ENCODE data around the gene IGSF22.

GRCh38 chr11:18657673-18658072, 68.3 kb downstream of the IGSF22 start:
- TF ChIP-seq POLR2A (IDR thresholded peaks at IDR 0.05; ENCODE audit: low read depth, low read length), result no peak
- no peak for TF ChIP-seq TAF1 (IDR thresholded peaks at IDR 0.05; ENCODE audit: low read depth, low read length)
- TF ChIP-seq POLR2AphosphoS5 (IDR thresholded peaks at IDR 0.05; ENCODE audit: low read depth, low read length), result no peak
- TF ChIP-seq POU2F2 (IDR thresholded peaks at IDR 0.05; ENCODE audit: low read depth, low read length), result no peak
- TF ChIP-seq SPI1 (IDR thresholded peaks at IDR 0.05; ENCODE audit: low read depth, low read length), result no peak
